ENCODE results near the gene ACOT7.
A peak's percentile ranks its signal among the peaks of the same experiment; 100 is the strongest.
"Not testable (repeated sequence)": the region's sequence is repeated elsewhere in the genome, so short reads cannot be mapped to it uniquely, and the experiment has no call there.

Gene ACOT7

GRCh38 chr1:6395781-6396244, 2.2 kb upstream of the ACOT7 start:
- DNase-seq: not testable (repeated sequence)

GRCh38 chr1:6395130-6395529, 1.6 kb upstream of the ACOT7 start:
- DNase-seq: not testable (repeated sequence)

- DNase-seq: no peak
Observed at GRCh38 chr1:6392809-6393399, 663 bp downstream of the ACOT7 start.

GRCh38 chr1:6391951-6392808, 1.4 kb downstream of the ACOT7 start:
- DNase-seq: no peak

GRCh38 chr1:6389971-6390370, 3.6 kb downstream of the ACOT7 start:
- no peak for DNase-seq

GRCh38 chr1:6386371-6386949, 7.1 kb downstream of the ACOT7 start:
- DNase-seq: peak; percentile 22

GRCh38 chr1:6385488-6386191, 7.9 kb downstream of the ACOT7 start:
- DNase-seq: peak; percentile 72

- DNase-seq: no peak
Observed at GRCh38 chr1:6384962-6385361, 8.6 kb downstream of the ACOT7 start.

GRCh38 chr1:6384135-6384534, 9.4 kb downstream of the ACOT7 start:
- DNase-seq: no peak

GRCh38 chr1:6380037-6380436, 13.5 kb downstream of the ACOT7 start:
- no peak for DNase-seq

GRCh38 chr1:6378096-6378746, 15.3 kb downstream of the ACOT7 start:
- no peak for DNase-seq

- DNase-seq: no peak
Observed at GRCh38 chr1:6373961-6374720, 19.4 kb downstream of the ACOT7 start.

GRCh38 chr1:6372236-6372635, 21.3 kb downstream of the ACOT7 start:
- not testable (repeated sequence) for DNase-seq

- no peak for DNase-seq
Observed at GRCh38 chr1:6370006-6370405, 23.6 kb downstream of the ACOT7 start.

- DNase-seq: no peak
Observed at GRCh38 chr1:6367381-6368012, 26.1 kb downstream of the ACOT7 start.

GRCh38 chr1:6365047-6365446, 28.5 kb downstream of the ACOT7 start:
- no peak for DNase-seq

GRCh38 chr1:6363085-6363884, 30.3 kb downstream of the ACOT7 start:
- peak; percentile 49 for DNase-seq

GRCh38 chr1:6361124-6361775, 32.3 kb downstream of the ACOT7 start:
- no peak for DNase-seq

GRCh38 chr1:6360517-6361070, 33.0 kb downstream of the ACOT7 start:
- DNase-seq: no peak

Measured in fibroblast of skin of scalp (primary cell).